Epithelial cell of proximal tubule (primary cell): ENCODE measurements around the gene PTPN6. TPM values are rescaled to one million over a fixed set of nuclear protein-coding genes. Genes with fewer than 3 reads are reported as not detected.
"Not testable (repeated sequence)": the region's sequence is repeated elsewhere in the genome, so short reads cannot be mapped to it uniquely, and the experiment has no call there.

ENCODE experiments used
- DNase-seq: peaks from one replicate; pipeline ENCODE4 v3.0.0-alpha.2; 2011; ENCODE audit warnings: low read depth
- H3K4me3 ChIP-seq: 2 replicates; pipeline ENCODE4 v1.5.1; 2011; ENCODE audit warnings: low read depth, mild to moderate bottlenecking, low read length
- CTCF ChIP-seq: conservative IDR thresholded peaks from 2 replicates; pipeline ENCODE4 v1.5.1; 2012; ENCODE audit warnings: low read depth, mild to moderate bottlenecking, low read length
- total RNA-seq: library from RNA; depleted of rRNA; stranded (reverse); fragments of >200 nt; gene quantifications from 2 replicates; pipeline ENCODE4 v1.2.3, GENCODE V29; 2015

The PTPN6 gene
- 21.8 and 37.5 TPM in 2 replicates for total RNA-seq

- DNase-seq: no peak
- no peak within 1 kb of the TSS for H3K4me3 ChIP-seq
- TF ChIP-seq CTCF: no peak
Measured at GRCh38 chr12:6950811-6951540, at the start of gene PTPN6. Gene PTPN6, plus strand, starts transcription at chr12:6951356. Its CDS starts 157 bp downstream, at chr12:6951513.

GRCh38 chr12:6902448-6902847, 48.7 kb upstream of the PTPN6 start:
- DNase-seq: no peak
- TF ChIP-seq CTCF: no peak

GRCh38 chr12:6903722-6904121, 47.4 kb upstream of the PTPN6 start:
- no peak for DNase-seq
- no peak for TF ChIP-seq CTCF
- no peak overlapping the region for H3K4me3 ChIP-seq

More at GRCh38 chr12:6902448-6902847, 48.7 kb upstream of the PTPN6 start:
- H3K4me3 ChIP-seq: no peak overlapping the region

- no peak for TF ChIP-seq CTCF
- peak; percentile 64 for DNase-seq
- H3K4me3 ChIP-seq: peak within 1 kb of the TSS; percentile 87
Measured at GRCh38 chr12:6904280-6905276, 46.6 kb upstream of the PTPN6 start, which contains the start of gene LRRC23. Gene LRRC23, plus strand, starts transcription at chr12:6904822. Its CDS starts 812 bp downstream, at chr12:6905634.

- peak overlapping the region; percentile 87 for H3K4me3 ChIP-seq
- DNase-seq: no peak
- no peak for TF ChIP-seq CTCF
Measured at GRCh38 chr12:6905414-6906040, 45.6 kb upstream of the PTPN6 start.

GRCh38 chr12:6908141-6908540, 43.0 kb upstream of the PTPN6 start:
- not testable (repeated sequence) for H3K4me3 ChIP-seq, DNase-seq
